Fibroblast of lung (primary cell): Measurements from ENCODE around the gene ARHGEF40. TPM values are rescaled to one million over a fixed set of nuclear protein-coding genes. Genes with fewer than 3 reads are reported as not detected.

Source experiments
- DNase-seq, 2 donors: peaks; one replicate each; pipeline versions ENCODE4 v3.0.0 to v3.0.0-alpha.2; 2010; ENCODE audit warnings: low read depth in 2 of 2
- H2AFZ ChIP-seq: 2 replicates; pipeline ENCODE4 v1.5.1; 2012; ENCODE audit warnings: low read length, control low read depth, inconsistent platforms
- H3K27ac ChIP-seq: 2 replicates; pipeline ENCODE4 v1.5.1; 2011; ENCODE audit warnings: low read length, control low read depth; ENCODE audit not compliant: insufficient read depth
- H3K27me3 ChIP-seq: 2 replicates; pipeline ENCODE4 v1.5.1; 2011; ENCODE audit warnings: mild to moderate bottlenecking, low read length; ENCODE audit not compliant: control insufficient read depth, insufficient read depth
- H3K36me3 ChIP-seq: 2 replicates; pipeline ENCODE4 v1.5.1; 2011; ENCODE audit warnings: low read length; ENCODE audit not compliant: control insufficient read depth, insufficient read depth
- H3K4me1 ChIP-seq: 2 replicates; pipeline ENCODE4 v1.5.1; 2011; ENCODE audit warnings: low read length; ENCODE audit not compliant: control insufficient read depth, insufficient read depth; ENCODE audit errors: extremely low read depth
- H3K4me2 ChIP-seq: 2 replicates; pipeline ENCODE4 v1.5.1; 2011; ENCODE audit warnings: low read length, control low read depth; ENCODE audit not compliant: insufficient read depth; ENCODE audit errors: extremely low read depth
- H3K4me3 ChIP-seq, 4 experiments: fragments of 200-600 bp in 1 of 4; sonication (generic) in 1 of 4; replicated peaks in 1 of 4; 2 replicates each; pipeline ENCODE4 v1.5.1; 2011 to 2016; ENCODE audit warnings: low read length in 4 of 4, low read depth in 3 of 4, mild to moderate bottlenecking in 3 of 4, control low read depth in 2 of 4, inconsistent platforms in 1 of 4, mixed read lengths in 1 of 4; ENCODE audit not compliant: insufficient read depth in 1 of 4; ENCODE audit errors: control extremely low read depth in 1 of 4
- H3K79me2 ChIP-seq: 2 replicates; pipeline ENCODE4 v1.5.1; 2012; ENCODE audit warnings: mild to moderate bottlenecking, low read length, inconsistent platforms; ENCODE audit not compliant: control insufficient read depth, insufficient read depth
- H3K9ac ChIP-seq: 2 replicates; pipeline ENCODE4 v1.5.1; 2011; ENCODE audit warnings: mild to moderate bottlenecking, low read length, control low read depth; ENCODE audit not compliant: insufficient read depth
- H3K9me3 ChIP-seq: 2 replicates; pipeline ENCODE4 v1.5.1; 2012; ENCODE audit warnings: low read depth, low read length; ENCODE audit not compliant: control insufficient read depth, insufficient read depth
- H4K20me1 ChIP-seq: 2 replicates; pipeline ENCODE4 v1.5.1; 2011; ENCODE audit warnings: low read length; ENCODE audit not compliant: control insufficient read depth, insufficient read depth; ENCODE audit errors: extremely low read depth
- CTCF ChIP-seq, 2 donors: IDR thresholded peaks in 1 of 2; conservative IDR thresholded peaks in 1 of 2; 1 replicate in 1 of 2; 2 replicates in 1 of 2; pipeline ENCODE4 v1.5.1; 2011 to 2012; ENCODE audit warnings: low read length in 2 of 2, control low read depth in 1 of 2, inconsistent platforms in 1 of 2, low read depth in 1 of 2, mild to moderate bottlenecking in 1 of 2
- EZH2 ChIP-seq: IDR thresholded peaks from 2 replicates; pipeline ENCODE4 v1.5.1; 2012; ENCODE audit warnings: low read length, control low read depth, mild to moderate bottlenecking; ENCODE audit errors: missing control alignments
- polyA plus RNA-seq, 2 donors: library from polyadenylated mRNA; depleted of rRNA in 1 of 2; stranded (reverse) in 1 of 2; unstranded in 1 of 2; fragments of >200 nt; gene quantifications; 2 replicates each; pipeline ENCODE4 v1.2.1, GENCODE V29; 2011 to 2012; ENCODE audit warnings: missing spikeins in 1 of 2
- total RNA-seq: library from RNA; depleted of rRNA; stranded (reverse); fragments of >200 nt; gene quantifications from 2 replicates; pipeline ENCODE4 v1.2.1, GENCODE V29; 2014

The ARHGEF40 gene
- total and polyA plus RNA-seq, 2 donors (not counting 1 experiment from before 2014, with no cell fraction given): 18.2 to 23.6 TPM

DNA sequence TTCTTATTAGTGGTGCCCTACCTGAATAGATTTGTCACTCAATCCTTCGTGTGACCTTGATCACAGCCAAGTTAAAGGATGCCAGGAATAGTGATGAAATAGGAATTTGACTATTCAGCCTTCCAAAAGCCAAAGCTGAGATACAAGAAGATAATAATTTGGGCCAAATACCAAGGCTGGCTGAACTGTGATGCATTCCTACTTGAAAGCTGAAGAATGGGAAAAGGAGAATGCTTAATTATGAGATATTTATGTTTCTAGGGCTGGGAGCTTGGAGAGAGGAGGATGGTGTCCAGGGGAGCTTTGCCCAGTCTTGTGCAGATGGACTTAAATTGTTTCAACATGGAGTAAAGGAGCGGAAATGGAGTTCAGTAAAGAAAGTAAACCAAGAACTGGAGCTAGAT, 22.7 kb upstream of the ARHGEF40 start:
- DNase-seq: peak in 1 of 2 donors; percentile 71
- Histone ChIP-seq H3K79me2 (no peaks in the 10 kb centered on the region), H4K20me1 (no peaks in the 10 kb centered on the region), H3K36me3 (no peaks in the 10 kb centered on the region), H3K4me2 (no peak overlapping the region), H3K9ac (no peak overlapping the region), H3K4me1 (no peaks in the 10 kb centered on the region), H3K9me3 (no peaks in the 10 kb centered on the region), H3K4me3 (no peak overlapping the region), H3K27me3 (peaks cover 8% of the 10 kb centered on the region), H3K27ac (no peak overlapping the region), H2AFZ (no peak overlapping the region)
- no peak for TF ChIP-seq EZH2
- no peak for TF ChIP-seq CTCF (conservative IDR thresholded peaks at IDR 0.05 in 1 of 2, IDR thresholded peaks at IDR 0.05 in 1 of 2; ENCODE audit: low read depth in 1 of 2, low read length in 2 of 2)

DNA sequence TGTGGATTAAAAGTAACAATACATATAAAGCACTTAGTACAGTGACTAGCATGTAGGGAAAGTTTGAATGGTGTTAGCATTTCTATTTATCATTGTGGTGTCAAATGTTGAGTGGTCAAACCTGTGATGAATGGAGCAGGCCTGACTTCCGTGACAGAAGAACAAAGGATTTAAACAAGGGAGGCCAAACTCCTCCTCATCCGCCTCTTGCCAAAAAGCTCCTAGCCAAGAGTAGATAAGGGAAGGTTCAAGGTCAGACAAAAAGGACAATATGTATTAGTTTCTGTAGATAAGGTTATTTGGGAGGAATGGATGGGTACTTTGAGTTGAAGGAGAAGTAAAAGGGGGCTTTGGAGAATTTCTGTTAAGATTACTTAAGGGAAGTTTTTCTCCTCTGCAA, 21.5 kb upstream of the ARHGEF40 start:
- peak in 1 of 2 donors; percentile 50 for DNase-seq
- H3K27ac ChIP-seq: no peak overlapping the region

GRCh38 chr14:21049271-21049673, 20.8 kb upstream of the ARHGEF40 start:
- no peaks in the 10 kb centered on the region for H3K4me1 ChIP-seq
- no peak overlapping the region for H3K9ac ChIP-seq
- H3K4me3 ChIP-seq: no peak overlapping the region
- TF ChIP-seq CTCF (conservative IDR thresholded peaks at IDR 0.05 in 1 of 2, IDR thresholded peaks at IDR 0.05 in 1 of 2; ENCODE audit: low read depth in 1 of 2, low read length in 2 of 2) (no peak), EZH2 (no peak)
- no peaks in the 10 kb centered on the region for H3K79me2 ChIP-seq
- DNase-seq: peak; percentile 10 to 76
- H2AFZ ChIP-seq: no peak overlapping the region
- H3K36me3 ChIP-seq: no peaks in the 10 kb centered on the region
- H4K20me1 ChIP-seq: no peaks in the 10 kb centered on the region
- peaks cover 3% of the 10 kb centered on the region for H3K27me3 ChIP-seq
- no peak overlapping the region for H3K27ac ChIP-seq
- no peak overlapping the region for H3K4me2 ChIP-seq
- no peaks in the 10 kb centered on the region for H3K9me3 ChIP-seq

More for the DNA sequence above, 21.5 kb upstream of the ARHGEF40 start:
- Histone ChIP-seq H3K9ac (no peak overlapping the region), H3K27me3 (peaks cover 8% of the 10 kb centered on the region), H3K4me1 (no peaks in the 10 kb centered on the region), H4K20me1 (no peaks in the 10 kb centered on the region), H3K9me3 (no peaks in the 10 kb centered on the region), H3K79me2 (no peaks in the 10 kb centered on the region), H2AFZ (no peak overlapping the region), H3K36me3 (no peaks in the 10 kb centered on the region), H3K4me3 (no peak overlapping the region), H3K4me2 (no peak overlapping the region)
- TF ChIP-seq CTCF (conservative IDR thresholded peaks at IDR 0.05 in 1 of 2, IDR thresholded peaks at IDR 0.05 in 1 of 2; ENCODE audit: low read depth in 1 of 2, low read length in 2 of 2): no peak
- no peak for TF ChIP-seq EZH2
